Adrenal gland (tissue), 5 donors: ENCODE measurements around the gene KCNF1.

ENCODE experiments used
- CTCF ChIP-seq, 6 experiments: fragments of 450-650 bp in 4 of 6; fragments of 200-600 bp in 2 of 6; sonication (generic) in 1 of 6; IDR thresholded peaks; 1 replicate in 5 of 6; 2 replicates in 1 of 6; pipeline versions ENCODE4 v1.5.1 to v1.8.0; 2016 to 2021; ENCODE audit warnings: antibody characterized with exemption in 6 of 6, mild to moderate bottlenecking in 2 of 6, moderate library complexity in 1 of 6
- POLR2A ChIP-seq, 2 donors: fragments of 450-650 bp; IDR thresholded peaks; one replicate each; pipeline ENCODE4 v1.6.1; 2017; ENCODE audit warnings: antibody characterized with exemption in 2 of 2, mild to moderate bottlenecking in 2 of 2, moderate library complexity in 1 of 2
- donor health status: DM: no; HTN: no; CAD: no.

GRCh38 chr2:10890706-10891270 lies 20.9 kb upstream of the KCNF1 start:
- TF ChIP-seq CTCF (IDR thresholded peaks at IDR 0.05): no peak
- TF ChIP-seq POLR2A (IDR thresholded peaks at IDR 0.05): no peak
